ENCODE data around the gene COL13A1.

COL13A1 gene

GRCh38 chr10:69825604-69826003, 23.9 kb downstream of the COL13A1 start:
- DNase-seq, result no peak

DNA sequence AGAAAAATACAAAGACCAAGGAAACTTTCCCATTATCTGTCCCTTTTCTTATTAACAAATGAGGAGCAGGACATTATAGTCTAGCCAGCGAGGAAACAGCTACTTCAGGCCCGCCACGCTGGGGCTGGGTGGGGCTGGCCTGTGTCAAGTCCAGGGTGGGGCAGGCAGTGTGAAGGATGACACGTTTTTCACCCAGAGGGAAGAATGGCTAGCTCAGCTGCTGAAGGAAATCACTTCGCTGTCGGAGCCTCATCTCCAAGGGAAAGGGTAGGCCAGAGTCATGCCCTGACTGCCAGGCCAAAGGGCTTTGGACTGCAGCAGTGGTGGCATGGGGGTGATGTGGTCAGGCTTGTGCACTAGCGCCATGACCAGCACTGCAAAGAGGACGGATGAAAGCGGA, 24.4 kb downstream of the COL13A1 start:
- no peak for DNase-seq

- DNase-seq, result no peak
These were observed 25.3 kb downstream of the COL13A1 start for GRCh38 chr10:69826789-69827554.

- no peak for DNase-seq
These were observed 26.6 kb downstream of the COL13A1 start for GRCh38 chr10:69828144-69828870.

GRCh38 chr10:69829775-69830174, 28.1 kb downstream of the COL13A1 start:
- DNase-seq, result no peak

GRCh38 chr10:69831231-69831855, 29.6 kb downstream of the COL13A1 start:
- no peak for DNase-seq

DNA sequence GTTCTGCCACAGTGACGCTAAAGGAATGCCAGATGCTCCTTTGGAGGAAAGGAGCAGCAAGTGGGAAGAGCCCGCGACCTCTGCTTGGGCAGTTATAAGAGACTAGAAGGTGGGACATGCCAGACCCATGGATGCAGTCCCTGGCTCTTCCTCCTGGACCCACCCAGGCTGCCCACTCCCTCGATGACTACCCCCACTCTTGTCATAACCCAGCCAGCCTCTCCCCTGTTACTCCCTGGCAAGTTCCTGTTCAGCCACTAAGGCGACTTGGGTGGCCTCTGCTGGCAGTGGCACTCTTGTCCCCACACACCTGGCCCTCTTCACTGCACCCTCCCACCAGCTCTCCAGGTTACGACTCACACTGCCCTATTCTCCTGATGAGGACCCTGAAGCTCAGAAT, 33.5 kb downstream of the COL13A1 start:
- no peak for DNase-seq

DNA sequence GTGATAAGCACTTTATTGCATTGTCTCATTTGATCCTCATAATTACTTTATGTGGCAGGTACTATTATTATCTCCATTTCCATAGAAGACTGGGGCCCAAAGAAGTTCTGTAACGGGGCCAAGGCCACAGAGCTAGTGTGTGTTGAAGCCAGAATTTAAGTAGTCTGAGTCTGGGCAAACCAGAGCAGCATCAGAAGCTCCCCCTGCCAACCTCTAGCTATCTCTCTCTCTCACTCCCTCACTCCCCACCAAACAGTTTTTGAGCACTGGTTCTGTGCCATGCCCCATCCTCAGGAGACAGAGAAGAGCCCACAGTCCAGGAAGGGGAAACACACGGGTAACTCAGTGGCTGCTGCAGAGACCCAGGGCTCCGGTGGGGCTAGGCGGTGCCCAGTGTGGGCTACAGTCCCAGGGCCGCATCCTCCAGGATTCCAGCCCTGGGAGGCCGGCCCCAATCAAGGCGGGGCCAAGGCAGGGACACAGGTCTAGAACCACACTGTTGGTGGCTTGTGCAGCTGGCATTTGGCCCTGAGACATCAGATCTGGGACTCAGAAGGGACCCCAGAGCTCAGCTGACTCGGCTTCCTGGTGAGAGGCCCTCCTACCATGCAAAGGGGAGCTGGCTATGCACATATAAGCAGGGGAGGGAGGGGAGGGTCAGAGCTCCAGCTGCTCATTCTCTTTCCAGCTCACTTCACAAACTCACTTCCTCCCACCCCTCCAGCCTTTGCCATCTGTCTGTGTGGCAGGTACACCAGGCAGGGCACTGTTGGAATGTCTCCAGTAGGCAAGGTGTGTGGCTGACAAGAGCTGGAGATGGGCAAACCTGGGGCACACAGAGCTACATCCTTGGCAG, 34.4 kb downstream of the COL13A1 start:
- DNase-seq, result no peak

DNA sequence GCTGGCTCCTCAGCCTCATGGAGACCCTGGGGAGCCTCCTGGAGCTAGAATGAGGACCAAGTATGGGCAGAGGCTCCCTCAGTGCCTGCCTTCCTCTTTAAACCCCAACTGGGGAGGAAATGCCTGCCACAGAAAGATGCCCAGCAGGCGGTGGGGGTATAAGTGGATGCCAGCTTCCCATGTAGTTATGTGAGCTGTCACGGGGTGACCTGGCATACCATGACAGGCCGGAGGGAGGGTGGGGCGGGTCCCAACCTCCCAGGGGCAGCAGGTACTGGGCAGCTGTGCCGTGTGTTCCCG, 35.0 kb downstream of the COL13A1 start:
- no peak for DNase-seq

DNA sequence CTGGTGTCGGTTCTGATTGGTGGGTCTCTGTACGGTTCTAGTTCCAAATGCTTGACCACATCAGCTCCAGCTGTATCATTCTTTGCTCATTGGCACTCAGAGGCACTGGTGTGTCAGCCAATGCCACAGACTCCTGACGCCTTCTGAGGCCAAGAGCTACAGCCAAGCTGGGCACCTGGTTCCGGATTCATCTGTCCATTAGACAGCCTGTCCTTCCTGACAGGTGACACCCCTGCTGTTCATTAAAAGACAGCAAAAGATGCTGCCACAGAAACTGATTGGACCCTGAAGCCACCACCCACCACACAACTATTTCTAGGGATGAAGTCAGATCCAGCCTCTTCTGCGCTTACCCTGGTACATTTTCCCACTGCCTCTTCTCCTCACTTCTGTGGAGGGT, 35.6 kb downstream of the COL13A1 start:
- no peak for DNase-seq

DNA sequence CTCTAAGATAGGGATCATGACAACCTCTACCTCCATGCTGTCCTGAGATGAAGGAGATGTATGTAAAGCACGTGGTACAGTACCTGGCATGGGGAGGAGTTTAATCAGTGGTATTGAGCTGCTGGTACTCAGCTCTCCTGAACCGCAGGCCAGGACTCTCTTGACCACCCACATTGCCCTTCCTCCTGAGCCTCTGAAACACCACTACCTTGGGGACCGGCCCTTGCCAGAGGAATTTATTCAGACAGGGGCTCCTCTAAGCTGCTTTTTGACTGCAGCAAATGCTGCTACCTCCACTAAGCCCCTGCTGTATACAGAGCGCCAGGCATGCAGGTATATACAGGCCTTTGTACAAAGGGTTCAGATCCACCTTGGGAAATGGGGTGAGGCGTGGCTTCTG, 36.7 kb downstream of the COL13A1 start:
- DNase-seq, result no peak

DNA sequence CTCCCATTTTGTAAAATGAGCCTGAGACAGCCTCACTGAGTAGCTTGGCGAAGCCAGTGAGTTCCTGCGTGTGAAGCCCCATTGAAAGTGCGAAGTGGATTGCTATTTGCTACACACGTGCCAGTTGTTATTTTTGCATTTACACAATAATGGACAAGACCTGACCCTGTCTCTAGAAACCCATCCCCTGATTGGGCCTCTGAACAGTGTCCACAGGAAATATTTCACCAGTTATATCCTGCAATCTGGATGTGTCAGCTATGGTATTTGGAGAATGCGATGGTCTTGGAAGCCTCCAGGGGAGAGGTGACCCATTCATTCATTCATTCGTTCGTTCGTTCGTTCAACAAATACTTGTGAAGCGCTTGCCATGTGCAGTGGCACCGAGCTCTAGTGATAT, 37.1 kb downstream of the COL13A1 start:
- DNase-seq, result peak; percentile 61

DNA sequence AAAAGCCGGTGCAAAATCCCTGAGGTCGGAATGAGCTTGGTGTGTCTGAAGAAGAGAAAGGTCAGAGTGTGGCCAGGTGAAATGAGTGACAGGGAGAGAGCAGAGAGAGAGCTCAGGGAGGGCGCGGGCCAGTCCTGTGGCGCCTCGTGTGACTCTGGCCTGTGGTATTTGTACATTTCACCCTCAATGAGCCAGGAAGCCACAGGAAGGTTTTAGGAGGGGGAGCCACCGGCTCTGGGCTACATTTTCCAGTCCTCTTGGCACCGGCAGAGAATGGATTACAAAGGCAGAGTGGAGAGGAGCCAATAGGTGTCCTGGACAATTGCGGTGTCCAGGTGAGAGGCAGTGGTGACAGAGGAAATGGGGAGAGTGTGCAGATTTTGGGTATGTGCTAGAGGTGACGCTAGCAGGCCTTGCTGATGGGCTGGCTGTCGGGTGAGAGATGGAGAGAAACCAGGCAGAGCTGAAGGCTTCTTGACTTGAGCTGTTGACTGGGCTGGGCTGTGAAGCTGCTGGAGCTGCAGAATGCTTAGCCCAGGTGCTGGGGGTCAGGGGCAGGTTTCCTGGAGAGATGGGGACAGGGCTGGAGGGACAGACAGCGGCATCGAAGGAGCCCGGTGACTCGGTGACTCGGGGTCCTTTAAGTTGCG, 38.1 kb downstream of the COL13A1 start:
- DNase-seq, result peak; percentile 67

- DNase-seq, result no peak
These were observed 39.1 kb downstream of the COL13A1 start for GRCh38 chr10:69840773-69841172.

DNA sequence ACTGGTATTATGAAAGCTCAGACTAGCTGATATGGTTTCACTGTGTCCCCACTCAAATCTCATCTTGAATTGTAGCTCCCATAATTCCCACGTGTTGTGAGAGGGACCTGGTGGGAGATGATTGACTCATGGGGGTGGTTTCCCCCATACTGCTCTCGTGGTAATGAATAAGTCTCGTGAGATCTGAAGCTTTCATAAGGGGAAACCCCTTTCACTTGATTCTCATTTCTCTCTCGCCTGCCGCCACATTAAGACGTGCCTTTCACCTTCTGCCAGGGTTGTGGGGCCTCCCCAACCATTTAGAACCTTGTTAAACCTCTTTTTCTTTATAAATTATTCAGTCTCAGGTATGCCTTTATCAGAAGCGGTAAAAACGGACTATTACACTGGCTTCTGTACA, 40.3 kb downstream of the COL13A1 start:
- no peak for DNase-seq

DNA sequence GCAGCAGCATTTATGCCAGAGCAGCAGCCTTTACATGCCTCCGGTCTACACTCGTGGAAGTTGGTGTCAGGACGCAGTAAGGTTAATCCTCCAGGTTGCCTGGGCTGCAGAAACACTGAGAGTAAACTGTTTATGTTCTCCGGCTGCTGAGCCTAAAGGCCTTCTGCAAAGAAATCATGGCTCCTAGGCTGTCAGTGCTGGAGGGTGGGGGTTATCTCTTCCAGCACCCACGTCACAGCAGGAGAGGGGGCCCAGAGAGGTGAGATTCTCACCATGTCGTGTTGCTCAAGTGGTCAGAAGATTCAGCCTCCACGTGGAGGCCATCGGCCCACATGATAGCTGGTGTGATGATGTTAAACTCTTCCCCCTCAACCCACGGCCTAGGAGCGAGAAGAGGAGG, 41.2 kb downstream of the COL13A1 start:
- no peak for DNase-seq

- no peak for DNase-seq
These were observed 42.2 kb downstream of the COL13A1 start for GRCh38 chr10:69843923-69844322.

DNA sequence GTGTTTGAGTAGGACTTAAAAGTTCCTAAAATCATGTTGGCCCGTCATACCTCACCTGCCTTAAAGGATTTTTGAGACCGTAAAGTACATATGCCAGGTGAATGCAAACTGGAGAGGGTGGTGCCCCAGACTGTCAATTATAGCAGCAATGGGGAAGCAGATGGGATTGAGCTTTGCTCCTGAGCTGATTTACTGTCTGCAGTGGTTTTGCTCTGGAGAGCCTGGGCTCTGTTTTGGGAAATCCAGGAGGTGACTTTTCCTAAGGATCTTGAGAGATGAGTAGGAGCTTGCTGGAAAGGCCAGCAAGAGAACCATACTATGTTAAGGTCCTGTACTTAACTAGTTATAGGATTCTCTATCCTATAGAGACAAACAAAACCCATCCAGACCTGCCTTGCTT, 43.0 kb downstream of the COL13A1 start:
- no peak for DNase-seq

- DNase-seq, result no peak
These were observed 44.0 kb downstream of the COL13A1 start for GRCh38 chr10:69845574-69846292.

- DNase-seq, result no peak
These were observed 44.7 kb downstream of the COL13A1 start for GRCh38 chr10:69846293-69846921.

- DNase-seq, result no peak
These were observed 45.8 kb downstream of the COL13A1 start for GRCh38 chr10:69847458-69847857.

DNA sequence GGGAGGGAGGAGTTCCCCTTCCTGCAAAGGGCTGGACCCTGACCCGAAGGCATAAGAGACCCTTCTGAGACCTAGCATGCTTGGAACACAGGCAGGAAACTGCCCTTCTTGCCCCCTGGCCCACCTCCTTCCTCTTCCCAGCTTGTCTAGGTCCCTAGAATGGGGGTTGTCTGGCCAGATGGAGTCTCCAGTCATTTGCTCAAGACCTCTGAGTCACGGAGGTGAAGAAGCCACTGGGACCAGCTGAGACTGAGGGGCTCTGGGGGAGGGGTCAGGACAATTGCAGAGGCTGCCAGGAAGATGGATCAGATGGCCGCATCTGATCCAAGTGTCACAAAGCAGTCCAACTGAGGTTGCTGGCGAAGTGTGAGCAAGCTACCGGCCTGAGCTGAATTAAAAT, 46.2 kb downstream of the COL13A1 start:
- no peak for DNase-seq

Measured in 8988T (cell line).